ENCODE measurements around the gene METRNL.

Gene METRNL

GRCh38 chr17:83115832-83116231 lies 36.4 kb downstream of the METRNL start:
- Histone ChIP-seq H2AFZ (ENCODE audit: low read depth, low read length) (no peak overlapping the region), H4K20me1 (ENCODE audit: insufficient read depth, low read length) (no peaks in the 10 kb centered on the region; the same call in 1 of the 2 replicates), H3K27ac (ENCODE audit: low read length) (no peak overlapping the region), H3K4me2 (ENCODE audit: low read length) (no peak overlapping the region), H3K9me3 (ENCODE audit: insufficient read depth, low read length) (no peaks in the 10 kb centered on the region), H3K4me1 (ENCODE audit: low read length) (peaks cover 7% of the 10 kb centered on the region), H3K27me3 (ENCODE audit: low read depth, low read length) (peaks cover 29% of the 10 kb centered on the region), H3K36me3 (replicated peaks; ENCODE audit: low read depth, low read length) (no peaks in the 10 kb centered on the region), H3K4me3 (ENCODE audit: low read length) (no peak overlapping the region), H3K9ac (ENCODE audit: low read length) (no peak overlapping the region), H3K79me2 (ENCODE audit: low read length) (no peaks in the 10 kb centered on the region)
- TF ChIP-seq CTCF (IDR thresholded peaks at IDR 0.05; ENCODE audit: low read depth, low read length) (no peak), EZH2phosphoT487 (IDR thresholded peaks at IDR 0.05; ENCODE audit: low read depth) (no peak)

GRCh38 chr17:83116311-83116771 lies 36.9 kb downstream of the METRNL start:
- Histone ChIP-seq H3K4me1 (ENCODE audit: low read length) (peaks cover 7% of the 10 kb centered on the region), H3K27ac (ENCODE audit: low read length) (no peak overlapping the region), H2AFZ (ENCODE audit: low read depth, low read length) (no peak overlapping the region), H3K9me3 (ENCODE audit: insufficient read depth, low read length) (no peaks in the 10 kb centered on the region), H3K36me3 (replicated peaks; ENCODE audit: low read depth, low read length) (no peaks in the 10 kb centered on the region), H3K4me2 (ENCODE audit: low read length) (no peak overlapping the region), H4K20me1 (ENCODE audit: insufficient read depth, low read length) (no peaks in the 10 kb centered on the region; the same call in 1 of the 2 replicates), H3K79me2 (ENCODE audit: low read length) (no peaks in the 10 kb centered on the region), H3K27me3 (ENCODE audit: low read depth, low read length) (peaks cover 31% of the 10 kb centered on the region), H3K9ac (ENCODE audit: low read length) (no peak overlapping the region), H3K4me3 (ENCODE audit: low read length) (no peak overlapping the region)
- TF ChIP-seq EZH2phosphoT487 (IDR thresholded peaks at IDR 0.05; ENCODE audit: low read depth), result no peak
- TF ChIP-seq CTCF (IDR thresholded peaks at IDR 0.05; ENCODE audit: low read depth, low read length), result no peak

- Histone ChIP-seq H2AFZ (ENCODE audit: low read depth, low read length) (no peak overlapping the region), H3K9me3 (ENCODE audit: insufficient read depth, low read length) (no peaks in the 10 kb centered on the region), H3K4me1 (ENCODE audit: low read length) (peaks cover 7% of the 10 kb centered on the region), H3K27ac (ENCODE audit: low read length) (no peak overlapping the region), H3K36me3 (replicated peaks; ENCODE audit: low read depth, low read length) (no peaks in the 10 kb centered on the region), H4K20me1 (ENCODE audit: insufficient read depth, low read length) (no peaks in the 10 kb centered on the region; the same call in 1 of the 2 replicates), H3K79me2 (ENCODE audit: low read length) (no peaks in the 10 kb centered on the region), H3K27me3 (ENCODE audit: low read depth, low read length) (peaks cover 37% of the 10 kb centered on the region), H3K9ac (ENCODE audit: low read length) (no peak overlapping the region), H3K4me2 (ENCODE audit: low read length) (no peak overlapping the region), H3K4me3 (ENCODE audit: low read length) (no peak overlapping the region)
- no peak for TF ChIP-seq CTCF (IDR thresholded peaks at IDR 0.05; ENCODE audit: low read depth, low read length)
- TF ChIP-seq EZH2phosphoT487 (IDR thresholded peaks at IDR 0.05; ENCODE audit: low read depth), result no peak
These were observed 37.6 kb downstream of the METRNL start for GRCh38 chr17:83116783-83117555.

- H3K4me2 ChIP-seq (ENCODE audit: low read length), result no peak overlapping the region
- no peak overlapping the region for H3K27ac ChIP-seq (ENCODE audit: low read length)
- peaks cover 7% of the 10 kb centered on the region for H3K4me1 ChIP-seq (ENCODE audit: low read length)
- H3K79me2 ChIP-seq (ENCODE audit: low read length), result no peaks in the 10 kb centered on the region
- no peak overlapping the region for H3K9ac ChIP-seq (ENCODE audit: low read length)
- H2AFZ ChIP-seq (ENCODE audit: low read depth, low read length), result no peak overlapping the region
- no peaks in the 10 kb centered on the region for H3K36me3 ChIP-seq (replicated peaks; ENCODE audit: low read depth, low read length)
- no peaks in the 10 kb centered on the region; the same call in 1 of the 2 replicates for H4K20me1 ChIP-seq (ENCODE audit: insufficient read depth, low read length)
- no peak overlapping the region for H3K4me3 ChIP-seq (ENCODE audit: low read length)
- H3K9me3 ChIP-seq (ENCODE audit: insufficient read depth, low read length), result no peaks in the 10 kb centered on the region
- peaks cover 43% of the 10 kb centered on the region for H3K27me3 ChIP-seq (ENCODE audit: low read depth, low read length)
- TF ChIP-seq EZH2phosphoT487 (IDR thresholded peaks at IDR 0.05; ENCODE audit: low read depth) (no peak), CTCF (IDR thresholded peaks at IDR 0.05; ENCODE audit: low read depth, low read length) (no peak)
These were observed 38.2 kb downstream of the METRNL start for GRCh38 chr17:83117583-83117982.
